IPS DF 4.7 (cell line): ENCODE measurements around the gene MIB2.
A peak's percentile ranks its signal among the peaks of the same experiment; 100 is the strongest.
"Not testable (repeated sequence)": the region's sequence is repeated elsewhere in the genome, so short reads cannot be mapped to it uniquely, and the experiment has no call there.

Source experiments
- DNase-seq: peaks from one replicate; pipeline ENCODE4 v3.0.0-alpha.2; 2013; ENCODE audit warnings: low spot score; ENCODE audit errors: extremely low read depth

Gene MIB2

GRCh38 chr1:1615256-1616044, at the start of gene MIB2:
Gene MIB2, plus strand, starts transcription at chr1:1615500. Its CDS starts 7,953 bp downstream, at chr1:1623453.
- peak; percentile 89 for DNase-seq

DNA sequence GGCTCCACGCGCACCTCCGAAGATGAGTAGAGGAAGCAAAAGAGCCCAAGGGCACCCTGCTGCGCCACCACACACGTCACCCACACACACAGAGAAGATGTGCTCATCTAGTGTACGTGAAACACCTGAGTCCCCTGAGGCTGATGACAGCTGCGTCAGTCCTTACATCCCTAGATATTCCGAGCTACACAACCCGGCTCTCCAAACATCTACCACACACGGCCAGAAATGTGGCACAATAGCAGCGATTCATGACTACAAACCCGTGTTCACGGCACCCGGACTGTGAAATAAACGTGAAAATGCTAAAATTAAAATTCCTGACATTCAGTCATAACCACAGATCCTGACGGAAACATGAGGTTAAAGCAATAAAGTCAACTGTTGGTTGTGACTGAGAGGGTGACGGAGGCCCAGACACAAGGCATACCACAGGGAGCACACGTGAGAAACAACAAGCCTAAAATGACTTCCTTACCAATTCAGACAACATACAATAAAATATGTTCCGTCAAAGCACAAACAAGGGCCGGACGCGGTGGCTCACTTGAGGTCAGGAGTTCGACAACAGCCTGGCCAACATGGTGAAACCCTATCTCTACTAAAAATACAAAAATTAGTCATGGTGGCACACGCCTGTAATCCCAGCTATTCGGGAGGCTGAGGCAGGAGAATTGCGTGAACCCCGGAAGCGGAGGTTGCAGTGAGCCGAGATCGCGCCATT, 48.0 kb upstream of the MIB2 start:
- DNase-seq: no peak

GRCh38 chr1:1567891-1568291, 47.4 kb upstream of the MIB2 start:
- DNase-seq: no peak

DNA sequence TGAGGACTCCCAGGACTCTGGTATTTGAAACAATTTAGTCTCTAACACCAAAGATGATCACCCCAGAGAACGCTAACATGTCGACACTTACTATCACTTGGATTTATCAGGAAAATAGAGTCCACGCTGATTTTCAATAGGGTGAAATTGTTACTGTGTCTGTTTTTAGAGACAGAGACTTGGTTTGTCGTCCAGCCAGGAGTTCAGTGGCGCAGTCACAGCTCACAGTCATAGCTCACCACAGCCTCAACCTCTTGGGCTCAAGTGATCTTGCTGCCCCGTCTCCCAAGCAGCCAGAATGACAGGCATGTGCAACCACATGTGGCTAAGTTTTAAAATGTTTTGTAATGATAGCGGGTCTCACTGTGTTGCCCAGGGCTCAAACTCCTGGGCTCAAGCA, 46.0 kb upstream of the MIB2 start:
- DNase-seq: no peak

DNA sequence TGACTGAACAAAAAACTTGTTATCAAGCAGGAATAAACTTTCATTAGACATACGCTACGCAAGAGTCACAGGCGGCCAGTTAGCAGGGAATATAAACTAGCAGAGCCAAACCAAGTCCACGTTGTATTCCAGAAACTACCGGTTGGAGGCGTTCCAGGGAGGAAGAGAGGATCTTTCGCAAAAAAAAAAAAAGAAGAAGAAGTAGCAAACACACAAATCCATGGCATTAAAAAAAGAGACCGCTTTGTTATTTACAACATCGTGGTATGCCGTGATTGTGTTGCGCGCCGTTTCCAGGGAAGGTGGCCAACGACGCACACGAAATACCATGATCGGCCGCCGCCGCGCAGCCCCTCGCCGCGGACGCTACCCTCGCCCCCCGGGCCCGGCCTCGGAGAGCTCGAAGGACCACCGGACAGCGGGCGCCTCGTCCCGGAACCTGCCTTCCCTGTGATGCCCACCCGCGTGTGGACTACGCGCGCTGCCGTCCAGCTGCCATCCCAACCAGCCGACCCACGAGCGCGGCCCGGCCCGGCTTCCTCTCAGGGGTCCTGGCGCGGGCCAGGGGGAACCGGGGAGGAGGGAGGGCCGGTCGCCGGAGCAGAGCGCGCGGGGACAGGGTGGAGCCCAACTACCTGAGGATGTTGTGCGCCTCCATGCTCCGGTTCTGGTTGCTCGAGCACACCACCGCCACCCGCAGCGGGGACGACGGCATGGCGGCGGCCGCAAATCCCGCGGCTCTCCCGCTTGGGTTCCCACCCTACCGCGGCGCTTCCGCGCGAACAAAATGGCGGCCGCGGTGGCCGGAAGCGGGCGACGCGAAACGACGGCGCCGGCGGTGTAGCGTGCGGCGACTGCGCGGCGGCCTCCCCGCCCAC, 41.2 kb upstream of the MIB2 start:
- no peak for DNase-seq

GRCh38 chr1:1574721-1575537, 40.4 kb upstream of the MIB2 start, which contains the start of gene SSU72:
Gene SSU72, minus strand, starts transcription at chr1:1574863. Its CDS starts 306 bp downstream, at chr1:1574557.
- no peak for DNase-seq

GRCh38 chr1:1577367-1578011, 37.8 kb upstream of the MIB2 start:
- no peak for DNase-seq

- no peak for DNase-seq
Measured at GRCh38 chr1:1578371-1578940, 36.8 kb upstream of the MIB2 start.

DNA sequence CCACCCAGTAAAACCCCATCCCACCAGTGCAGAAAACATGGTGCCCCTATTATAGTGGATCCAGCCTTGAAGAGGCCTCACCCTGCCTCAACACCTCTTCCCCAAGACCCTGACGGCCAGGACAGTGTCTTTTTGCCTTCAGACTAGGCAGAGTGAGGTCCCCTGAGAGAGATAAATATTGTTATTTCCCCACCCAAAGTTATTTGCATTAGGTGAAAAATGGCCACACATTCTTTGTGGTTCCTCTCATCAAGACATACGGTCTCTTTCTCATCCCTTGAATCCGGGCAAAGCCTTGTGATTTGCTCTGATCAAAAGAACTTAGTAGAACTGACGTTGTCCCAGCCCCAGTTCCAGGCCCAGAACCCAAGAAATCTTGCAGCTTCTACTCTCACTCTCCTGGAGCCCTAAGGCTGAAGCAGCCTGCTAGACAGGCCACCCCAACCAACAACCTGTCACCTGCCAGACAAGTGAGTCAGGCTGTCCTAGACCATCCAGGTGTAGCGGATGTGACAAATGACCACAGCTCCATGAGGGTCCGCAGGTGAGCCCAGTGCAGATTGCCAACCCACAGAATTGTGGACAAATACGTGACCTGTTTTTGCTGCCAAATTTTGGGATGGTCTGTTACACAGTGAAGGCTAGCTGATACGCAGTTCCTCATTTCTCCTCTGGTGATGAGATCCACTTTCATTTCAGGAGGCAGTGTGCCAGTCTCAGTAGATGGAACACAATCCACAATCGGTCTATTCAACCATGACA, 32.5 kb upstream of the MIB2 start:
- DNase-seq: no peak

DNA sequence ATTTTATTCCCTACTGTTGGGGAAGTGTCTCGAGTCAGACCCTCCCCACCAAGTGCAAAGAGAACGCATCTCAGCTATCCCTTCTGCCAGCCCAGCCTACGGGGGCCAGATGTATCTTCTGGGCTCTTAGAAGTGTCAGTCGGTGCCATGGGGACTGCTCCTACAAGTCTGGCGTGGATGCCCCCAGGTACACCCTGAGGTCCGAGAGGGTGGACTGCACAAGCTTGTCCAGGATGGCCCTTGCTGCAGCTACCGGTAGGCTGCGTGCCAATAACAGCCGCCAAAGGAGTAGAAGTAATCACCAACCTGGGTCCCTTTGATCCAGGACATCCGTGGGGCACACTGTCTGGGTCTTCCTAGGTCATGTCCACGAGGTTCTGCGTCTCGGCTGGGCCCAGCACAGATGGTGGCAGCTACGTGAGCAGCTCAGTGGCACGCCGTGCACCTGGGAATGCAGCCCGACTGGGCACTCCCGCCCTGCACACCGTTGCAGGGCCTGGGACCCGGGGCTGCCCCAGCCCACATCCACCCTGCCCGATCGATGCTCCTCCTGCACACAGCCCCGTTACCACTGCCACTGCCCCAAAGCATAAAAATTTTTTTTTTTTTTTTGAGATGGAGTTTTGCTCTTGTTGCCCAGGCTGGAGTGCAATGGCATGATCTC, 31.8 kb upstream of the MIB2 start:
- DNase-seq: no peak

DNA sequence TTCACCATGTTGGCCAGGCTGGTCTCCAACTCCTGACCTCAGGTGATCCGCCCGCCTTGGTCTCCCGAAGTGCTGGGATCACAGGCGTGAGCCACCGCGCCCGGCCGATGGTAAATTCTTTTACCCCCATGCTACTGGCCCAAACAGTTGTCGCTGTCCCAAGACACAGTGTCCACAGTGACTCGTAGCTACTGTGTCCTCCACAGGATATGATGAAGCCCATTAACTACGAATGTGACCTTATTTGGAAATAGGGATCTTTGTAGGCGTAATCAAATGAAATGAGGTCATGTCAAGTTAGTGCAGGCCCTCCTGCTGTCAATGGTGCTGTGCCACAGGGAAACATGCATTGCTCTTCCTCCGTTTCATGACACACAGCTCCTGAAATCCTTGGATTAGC, 23.8 kb upstream of the MIB2 start:
- no peak for DNase-seq

DNA sequence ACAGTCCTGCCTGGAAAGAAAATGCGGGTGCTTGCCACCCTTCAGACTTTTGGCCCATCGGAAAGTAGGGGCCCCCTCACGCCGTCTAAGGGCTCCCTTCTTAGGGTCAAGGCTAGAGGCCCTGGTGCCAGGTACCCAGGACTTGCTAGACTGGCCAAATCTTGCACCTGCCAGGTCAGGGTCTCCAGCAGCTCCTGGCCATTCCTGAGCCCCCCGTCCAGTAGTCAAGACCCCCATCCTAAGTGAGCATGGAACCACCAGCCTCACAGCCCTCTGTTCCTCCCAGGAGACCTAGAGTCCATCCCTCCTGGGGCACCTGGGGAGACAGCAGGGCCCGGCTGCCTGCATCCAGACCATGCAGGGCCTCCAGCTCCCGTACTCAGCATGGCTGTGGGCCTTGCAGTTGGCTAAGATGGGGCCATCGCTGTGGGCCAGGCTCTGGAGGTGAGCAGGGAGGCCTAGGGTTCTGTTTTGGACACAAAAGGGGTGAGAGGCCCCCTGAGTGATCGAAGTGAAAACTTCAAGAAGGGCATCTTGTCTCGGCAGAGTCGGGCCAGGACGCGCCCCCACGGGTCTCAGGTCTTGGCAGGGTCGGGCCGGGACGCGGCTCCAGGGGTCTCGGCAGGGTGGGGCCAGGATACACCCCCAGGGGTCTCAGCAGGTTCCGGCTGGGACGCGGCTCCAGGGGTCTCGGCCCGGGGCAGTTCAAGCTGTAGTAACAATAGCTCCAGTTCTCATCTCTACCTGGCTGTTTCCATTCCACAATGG, 21.3 kb upstream of the MIB2 start:
- no peak for DNase-seq

- no peak for DNase-seq
Measured at GRCh38 chr1:1594602-1595260, 20.6 kb upstream of the MIB2 start.

DNA sequence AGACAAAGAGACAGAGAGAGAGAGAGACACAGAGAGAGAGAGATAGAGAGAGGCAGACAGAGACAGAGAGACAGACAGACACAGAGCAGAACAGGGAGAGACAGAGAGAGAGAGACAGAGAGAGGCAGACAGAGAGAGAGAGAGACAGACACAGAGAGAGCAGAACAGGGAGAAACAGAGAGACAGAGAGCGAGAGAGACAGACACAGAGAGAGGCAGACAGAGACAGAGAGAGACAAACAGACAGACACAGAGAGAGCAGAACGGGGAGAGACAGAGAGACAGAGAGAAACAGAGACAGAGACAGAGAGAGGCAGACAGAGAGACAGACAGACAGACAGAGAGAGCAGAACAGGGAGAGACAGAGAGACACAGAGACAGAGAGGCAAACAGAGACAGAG, 20.0 kb upstream of the MIB2 start:
- DNase-seq: not testable (repeated sequence)

DNA sequence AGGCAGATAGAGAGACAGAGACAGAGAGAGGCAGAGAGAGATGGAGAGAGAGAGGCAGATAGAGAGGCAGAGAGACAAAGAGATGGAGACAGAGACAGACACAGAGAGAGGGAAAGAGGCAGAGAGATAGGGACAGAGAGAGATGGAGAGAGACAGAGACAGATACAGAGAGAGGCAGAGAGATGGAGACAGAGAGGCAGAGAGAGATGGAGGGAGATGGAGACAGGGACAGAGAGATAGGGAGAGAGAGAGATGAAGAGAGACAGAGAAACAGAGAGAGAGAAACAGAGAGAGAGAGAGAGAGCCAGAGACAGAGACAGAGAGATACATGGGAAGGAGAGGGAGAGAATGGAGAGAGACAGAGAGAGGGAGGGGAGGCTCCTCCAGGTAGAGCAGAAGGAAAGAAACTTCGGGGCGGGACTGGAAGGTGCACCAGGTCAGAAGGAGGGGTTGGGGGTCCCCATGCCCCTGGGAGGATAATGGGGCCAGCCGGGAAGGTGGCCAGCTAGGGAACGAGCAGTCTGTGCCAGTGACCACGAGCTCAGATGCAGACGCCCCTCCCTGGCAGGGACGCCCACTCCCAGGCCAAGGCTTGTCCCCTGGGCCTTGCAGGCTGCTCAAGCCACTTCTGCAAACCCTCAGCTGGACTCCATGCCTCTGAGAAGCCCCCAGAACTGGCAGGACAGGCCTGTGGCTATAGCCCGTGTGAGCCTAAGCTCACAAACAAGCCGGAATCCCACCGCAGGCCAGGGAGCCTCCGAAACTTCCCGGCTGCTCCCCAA, 18.6 kb upstream of the MIB2 start:
- DNase-seq: no peak

GRCh38 chr1:1597275-1597930, 17.9 kb upstream of the MIB2 start:
- no peak for DNase-seq
